Stimulated activated CD4-positive, alpha-beta T cell treated with anti-CD3 and anti-CD28 coated beads, Interleukin-1b, Interleukin-23, amount 100 ng/mL, for 24 hours (primary cell): ENCODE results near the gene ZKSCAN3.
"Not testable (repeated sequence)": the region's sequence is repeated elsewhere in the genome, so short reads cannot be mapped to it uniquely, and the experiment has no call there.

Experiments used
- DNase-seq, 4 experiments: peaks; one replicate each; pipeline ENCODE4 v3.0.0-alpha.2; 2020; ENCODE audit warnings: low read depth in 4 of 4, low spot score in 1 of 4

Gene ZKSCAN3

GRCh38 chr6:28340310-28341095 is 9.2 kb upstream of the ZKSCAN3 start:
- no peak for DNase-seq

GRCh38 chr6:28343898-28344677 is 5.7 kb upstream of the ZKSCAN3 start:
- no peak for DNase-seq

GRCh38 chr6:28345201-28345600 is 4.5 kb upstream of the ZKSCAN3 start:
- no peak for DNase-seq

GRCh38 chr6:28347119-28347518 is 2.6 kb upstream of the ZKSCAN3 start:
- DNase-seq, result no peak

GRCh38 chr6:28349344-28349891 is 329 bp upstream of the ZKSCAN3 start:
- no peak for DNase-seq

- DNase-seq, result no peak
Measured at GRCh38 chr6:28351087-28351486, 1.3 kb downstream of the ZKSCAN3 start.

DNA sequence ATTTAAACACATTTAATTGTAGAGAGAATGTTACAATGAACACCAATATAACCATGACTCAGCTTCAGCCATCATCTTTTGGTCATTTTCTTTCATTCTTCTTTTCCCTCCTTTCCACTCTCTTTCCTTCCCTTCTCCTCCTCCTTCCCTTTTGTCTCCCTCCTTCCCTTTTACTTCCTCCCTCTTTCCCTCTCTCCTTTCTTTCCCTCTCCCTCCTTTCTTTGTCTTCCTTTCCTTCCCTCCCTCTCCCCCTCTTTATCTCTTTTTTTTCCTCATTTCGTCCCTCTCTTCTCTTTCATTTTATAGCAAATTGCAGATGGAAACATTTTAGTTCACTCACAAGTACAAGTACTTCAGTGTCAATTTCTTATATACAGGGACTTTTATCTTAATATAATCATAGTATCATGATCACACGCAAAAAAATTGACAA is 1.8 kb downstream of the ZKSCAN3 start:
- no peak for DNase-seq

DNA sequence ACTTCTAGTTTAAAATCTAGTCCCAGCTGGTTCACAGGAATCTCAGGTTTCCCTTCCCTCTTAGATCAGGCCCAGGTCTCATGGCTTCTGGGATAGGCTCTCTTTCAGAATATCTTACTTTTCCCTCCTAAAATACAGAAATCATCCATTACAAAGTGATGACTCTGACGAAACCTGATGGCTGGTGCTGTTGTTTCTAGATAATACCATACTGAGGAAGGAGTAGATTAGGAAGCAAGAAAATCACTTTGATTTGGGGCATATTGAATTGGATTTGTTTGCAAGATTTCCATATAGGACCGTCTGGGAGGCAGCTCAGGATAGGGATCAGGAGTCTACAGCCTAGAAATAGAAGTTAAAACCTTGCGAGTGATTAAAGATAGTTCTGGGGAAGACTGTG is 3.6 kb downstream of the ZKSCAN3 start:
- DNase-seq, result no peak

DNA sequence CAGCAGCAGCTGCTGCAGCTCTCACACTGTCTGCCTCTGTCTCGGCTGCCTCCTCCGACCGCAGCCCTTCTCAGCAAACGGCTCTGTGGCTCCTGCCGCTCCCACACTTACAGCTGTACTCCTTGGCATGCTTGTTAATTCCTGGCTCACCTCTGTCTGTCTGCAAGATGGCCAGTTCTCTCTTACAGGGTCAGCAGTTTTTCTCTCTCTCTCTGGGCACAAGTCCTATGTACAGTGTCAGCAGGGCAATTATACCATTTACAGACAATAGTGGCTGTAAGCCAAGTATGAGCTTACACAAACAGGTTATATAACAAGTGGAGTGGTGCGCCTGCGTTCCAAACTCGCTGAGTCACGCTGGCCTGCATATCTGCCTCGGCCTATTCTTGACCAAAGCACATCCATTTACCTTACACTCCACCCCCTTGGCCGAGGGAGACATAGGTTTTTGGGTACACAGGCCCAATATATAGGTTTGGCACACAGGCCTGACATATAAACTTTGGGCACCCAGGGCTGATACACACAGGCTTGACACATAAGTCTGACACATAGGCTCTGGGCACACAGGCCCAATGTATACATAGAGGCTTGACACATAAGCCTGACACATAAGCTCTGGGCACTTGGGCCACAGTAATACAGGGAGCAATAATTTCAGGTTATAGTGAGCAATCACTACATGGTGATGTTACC is 4.4 kb downstream of the ZKSCAN3 start:
- DNase-seq, result no peak

- DNase-seq, result no peak
Measured at GRCh38 chr6:28354688-28355554, 5.2 kb downstream of the ZKSCAN3 start.

GRCh38 chr6:28355743-28356665 is 6.3 kb downstream of the ZKSCAN3 start:
- peak in 3 of 4 experiments; percentile 38 to 45 (median 41) for DNase-seq

- no peak for DNase-seq
Measured at GRCh38 chr6:28356666-28357020, 6.9 kb downstream of the ZKSCAN3 start.

- no peak for DNase-seq
Measured at GRCh38 chr6:28357036-28357435, 7.3 kb downstream of the ZKSCAN3 start.

- not testable (repeated sequence) for DNase-seq
Measured at GRCh38 chr6:28359562-28359961, 9.8 kb downstream of the ZKSCAN3 start.

DNA sequence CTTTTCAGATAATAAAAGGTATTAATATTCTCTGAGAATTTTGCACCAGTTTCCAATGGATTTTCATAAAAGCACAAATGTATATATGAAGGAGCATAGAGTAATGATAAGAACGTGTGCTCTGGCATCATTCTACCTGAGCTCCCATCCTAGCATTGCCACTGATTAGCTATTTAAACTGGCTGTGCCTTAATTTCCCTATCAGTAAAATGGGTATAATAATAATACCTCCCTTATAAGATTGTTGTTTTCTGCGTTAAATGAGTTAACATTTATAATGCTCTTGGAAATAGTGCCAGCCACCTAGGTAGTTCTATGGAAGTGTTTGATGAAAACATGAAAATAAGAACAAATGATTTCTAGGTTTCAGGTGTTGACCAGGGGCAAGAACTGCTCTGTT is 11.2 kb downstream of the ZKSCAN3 start:
- no peak for DNase-seq

DNA sequence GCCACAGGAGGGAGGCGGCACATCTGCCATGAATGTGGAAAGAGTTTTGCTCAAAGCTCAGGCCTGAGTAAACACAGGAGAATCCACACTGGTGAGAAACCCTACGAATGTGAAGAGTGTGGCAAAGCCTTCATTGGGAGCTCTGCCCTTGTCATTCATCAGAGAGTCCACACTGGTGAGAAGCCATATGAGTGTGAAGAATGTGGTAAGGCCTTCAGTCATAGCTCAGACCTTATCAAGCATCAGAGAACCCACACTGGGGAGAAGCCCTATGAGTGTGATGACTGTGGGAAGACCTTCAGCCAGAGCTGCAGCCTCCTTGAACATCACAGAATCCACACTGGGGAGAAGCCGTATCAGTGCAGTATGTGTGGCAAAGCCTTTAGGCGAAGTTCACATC is 15.8 kb downstream of the ZKSCAN3 start:
- not testable (repeated sequence) for DNase-seq

DNA sequence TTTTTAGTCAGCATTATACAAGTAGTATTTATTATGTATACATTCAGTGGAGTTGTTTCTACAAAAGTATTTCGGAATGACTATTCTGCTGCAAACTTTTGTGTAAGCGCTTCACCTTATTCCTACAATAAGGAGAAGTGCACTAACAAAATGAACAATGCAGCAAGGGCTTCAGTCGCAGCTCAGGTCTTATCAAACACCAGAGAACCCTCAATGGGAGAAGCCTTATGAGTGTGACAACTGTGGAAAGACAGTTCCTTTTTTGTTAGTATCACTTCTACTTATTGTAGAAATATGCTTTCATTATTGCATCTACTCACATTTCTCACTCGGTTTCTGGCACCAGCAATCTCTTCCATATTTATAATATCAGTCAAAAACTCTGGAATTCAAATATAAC is 18.8 kb downstream of the ZKSCAN3 start:
- DNase-seq, result no peak

DNA sequence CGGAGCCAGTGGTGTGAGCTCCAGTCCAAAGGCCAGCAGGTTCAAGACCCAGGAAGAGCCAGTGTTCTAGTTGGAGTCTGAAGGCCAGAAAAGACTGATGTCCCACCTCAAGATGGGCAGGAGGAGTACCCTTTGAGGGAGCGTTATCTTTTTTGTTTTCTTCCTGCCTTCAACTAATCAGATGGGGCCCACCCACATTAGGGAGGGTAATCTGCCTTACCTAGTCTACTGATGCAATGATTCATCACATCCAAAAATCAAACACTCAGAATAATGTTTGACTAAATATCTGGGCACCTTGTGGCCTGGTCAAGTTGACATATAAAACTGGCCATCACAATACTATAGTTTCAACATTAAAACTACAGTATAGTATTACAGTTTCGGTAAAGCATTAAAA is 19.7 kb downstream of the ZKSCAN3 start:
- DNase-seq, result no peak

DNA sequence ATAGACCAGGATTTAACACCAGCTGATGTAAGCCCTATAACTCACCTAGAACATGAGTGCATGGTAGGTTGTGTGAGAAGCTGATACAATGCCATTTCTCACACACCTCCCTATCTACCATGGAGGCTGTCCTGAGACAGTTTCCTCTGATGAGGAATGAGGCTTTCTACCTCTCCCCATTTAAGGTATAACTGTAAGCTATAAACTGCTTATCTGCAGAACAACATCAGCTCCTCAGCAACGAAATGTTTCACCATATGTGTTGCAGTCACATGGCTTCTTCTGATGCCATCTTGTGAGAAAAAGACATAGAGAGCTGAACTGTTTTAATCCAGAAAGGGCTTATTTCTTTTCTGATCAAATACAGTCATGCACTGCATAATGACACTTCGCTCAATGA is 20.7 kb downstream of the ZKSCAN3 start:
- DNase-seq, result no peak

GRCh38 chr6:28371280-28371679 is 21.5 kb downstream of the ZKSCAN3 start:
- DNase-seq, result no peak
